ENCODE results near the gene SYNGAP1. TPM values are rescaled to one million over a fixed set of nuclear protein-coding genes. Genes with fewer than 3 reads are reported as not detected.

Gene SYNGAP1
- total and polyA plus RNA-seq, 2 of the 8 experiments (the other 6 are each of a cell fraction or from before 2014, with no cell fraction given) = 31.0 to 101 TPM

DNA sequence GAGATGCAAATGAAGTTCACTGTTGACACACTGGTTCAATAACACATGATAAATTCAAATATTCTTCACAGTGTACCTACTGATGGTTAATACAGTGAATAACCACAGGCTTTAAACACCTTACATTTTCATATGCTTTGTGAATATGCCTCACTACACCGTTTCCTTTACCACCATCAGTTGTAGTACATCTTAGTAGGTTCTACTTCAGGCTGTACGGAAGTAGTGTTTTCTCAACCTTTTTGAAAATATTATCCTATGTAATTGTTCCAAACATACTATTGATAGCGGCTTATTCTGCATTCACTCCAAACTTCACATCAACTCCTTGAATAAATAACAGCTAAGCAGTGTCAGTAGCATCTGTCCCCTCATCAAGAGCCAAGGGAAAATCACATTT, 49.8 kb downstream of the SYNGAP1 start:
- Histone ChIP-seq H3K36me3 (ENCODE audit: control insufficient read depth in 2 of 4, insufficient read depth in 4 of 4, low read length in 3 of 4) (no peaks in the 10 kb centered on the region), H2BK5ac (ENCODE audit: low read depth, low read length) (no peak overlapping the region), H3K4me3 (ENCODE audit: extremely low read depth in 1 of 4, insufficient read depth in 2 of 4, low read depth in 3 of 4, low read length in 4 of 4) (no peak overlapping the region), H3K9ac (replicated peaks in 1 of 4; ENCODE audit: extremely low read depth in 1 of 4, low read depth in 3 of 4, low read length in 3 of 4) (no peak overlapping the region), H2AFZ (ENCODE audit: low read length) (no peak overlapping the region), H4K20me1 (replicated peaks in 1 of 2; ENCODE audit: control insufficient read depth in 1 of 2, insufficient read depth in 2 of 2, low read length in 2 of 2) (no peaks in the 10 kb centered on the region), H3K79me2 (ENCODE audit: control insufficient read depth in 1 of 2, insufficient read depth in 2 of 2, low read length in 2 of 2) (no peaks in the 10 kb centered on the region), H4K8ac (ENCODE audit: extremely low read depth, insufficient read depth, low read length) (no peak overlapping the region), H2BK20ac (ENCODE audit: low read length) (no peak overlapping the region), H3K79me1 (ENCODE audit: low read depth, low read length) (no peaks in the 10 kb centered on the region), H2BK12ac (ENCODE audit: low read depth, low read length) (no peak overlapping the region), H2BK120ac (replicated peaks; ENCODE audit: low read depth, low read length) (no peak overlapping the region), H3K27ac (ENCODE audit: low read depth, low read length) (no peak overlapping the region), H3K18ac (ENCODE audit: extremely low read depth, low read length) (no peak overlapping the region), H2AK5ac (ENCODE audit: low read depth, low read length) (no peak overlapping the region), H3K23me2 (ENCODE audit: low read depth, low read length) (no peaks in the 10 kb centered on the region), H3K4ac (replicated peaks; ENCODE audit: insufficient read length, low read depth, low read length) (no peak overlapping the region), H2BK15ac (ENCODE audit: low read length) (no peak overlapping the region), H3K14ac (ENCODE audit: insufficient read length) (no peak overlapping the region), H4K91ac (replicated peaks; ENCODE audit: insufficient read length, low read length) (no peak overlapping the region), H3K56ac (replicated peaks; ENCODE audit: insufficient read length, low read depth, low read length) (no peak overlapping the region), H3K4me1 (replicated peaks in 1 of 4; ENCODE audit: control insufficient read depth in 3 of 4, insufficient read depth in 4 of 4, low read length in 3 of 4) (no peaks in the 10 kb centered on the region), H3K27me3 (replicated peaks in 1 of 4; ENCODE audit: control insufficient read depth in 3 of 4, extremely low read depth in 1 of 4, insufficient read depth in 3 of 4, low read length in 3 of 4) (no peaks in the 10 kb centered on the region), H3K23ac (ENCODE audit: insufficient read length) (no peak overlapping the region), H3K4me2 (ENCODE audit: insufficient read depth in 1 of 2, low read depth in 2 of 2, low read length in 2 of 2) (no peak overlapping the region), H4K5ac (ENCODE audit: insufficient read length, low read depth, low read length) (no peak overlapping the region), H3K9me3 (ENCODE audit: insufficient read depth in 2 of 2, low read depth in 1 of 2, low read length in 1 of 2) (peaks cover 0 to 5% of the 10 kb centered on the region in 2 experiments; a peak in 1 of 4 replicates)
- ChIA-PET POLR2A (ENCODE audit: partially characterized antibody) (interaction anchor here (0.8 to 3.9 kb wide), 3 partner anchors 12 to 19 kb away, joined by 3 to 16 read pairs (median 5); partner anchors contain the start of gene ZBTB9), CTCF (ENCODE audit: partially characterized antibody) (interaction anchor here (0.6 to 0.7 kb wide), 2 partner anchors 134 to 136 kb away, joined by 3 read pairs; no protein-coding TSS in a partner anchor)
- TF ChIP-seq CREB1 (IDR thresholded peaks at IDR 0.05) (no peak), ASH2L (IDR thresholded peaks at IDR 0.05; ENCODE audit: low read length) (no peak), GTF2F1 (IDR thresholded peaks at IDR 0.05; ENCODE audit: borderline replicate concordance, low read depth, low read length) (no peak), BRCA1 (IDR thresholded peaks at IDR 0.05; ENCODE audit: low read depth, low read length) (no peak), SRF (IDR thresholded peaks at IDR 0.05; ENCODE audit: low read depth, low read length) (no peak)
- 88% methylated on average over 3 of the region's 3 CpGs; no CpG with 5 or more reads in 1 of the 2 experiments for WGBS, 2 experiments (ENCODE audit: extremely low coverage in 1 of 2, insufficient coverage in 1 of 2, insufficient read length in 1 of 2, insufficient replicate concordance in 2 of 2, low coverage in 1 of 2, low lambda C conversion rate in 2 of 2, missing lambda C conversion rate in 1 of 2)
- no peak for DNase-seq (ENCODE audit: low read depth in 1 of 2, low spot score in 2 of 2)
- FAIRE-seq = no peak
